Measurements from ENCODE around the gene IVD.

IVD gene

DNA sequence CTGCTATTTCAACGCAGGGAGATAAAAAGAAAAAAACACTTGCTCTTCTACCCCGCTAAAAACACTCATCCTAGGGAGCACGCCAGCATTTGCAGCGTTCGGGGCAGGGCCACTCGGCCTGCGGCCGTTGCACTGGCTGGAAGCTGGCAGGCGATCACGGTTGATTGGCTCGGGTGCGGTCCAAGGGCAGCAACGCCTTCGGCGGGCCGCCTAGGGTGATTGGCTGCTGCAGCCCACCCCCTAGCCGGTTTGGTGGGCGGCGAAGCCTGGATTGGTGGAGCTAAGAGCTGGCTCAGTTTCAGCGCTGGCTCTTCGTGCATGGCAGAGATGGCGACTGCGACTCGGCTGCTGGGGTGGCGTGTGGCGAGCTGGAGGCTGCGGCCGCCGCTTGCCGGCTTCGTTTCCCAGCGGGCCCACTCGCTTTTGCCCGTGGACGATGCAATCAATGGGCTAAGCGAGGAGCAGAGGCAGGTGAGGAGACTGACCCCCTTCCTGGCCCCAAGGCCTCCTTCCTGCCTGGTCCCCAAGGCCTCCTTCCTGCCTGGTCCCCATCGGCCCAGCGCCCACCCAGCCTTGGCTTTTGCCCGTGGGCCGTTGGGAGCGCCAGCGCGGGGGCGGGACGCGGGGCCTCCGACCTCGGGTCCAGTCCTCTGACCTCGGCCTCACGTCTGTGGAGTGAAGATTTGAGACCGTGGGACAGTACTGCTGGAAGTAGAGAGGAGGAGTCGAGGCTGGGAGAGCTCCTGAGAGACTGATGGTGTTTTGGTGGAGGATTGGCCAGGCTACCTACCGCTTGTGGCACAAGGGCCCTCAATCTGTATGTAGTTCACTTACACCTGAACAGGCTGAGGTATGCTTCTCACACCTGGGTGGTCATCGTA lies at the start of gene IVD:
IVD (plus strand) TSS at position 295 of the 881 bp plus-strand sequence; CDS start at position 328, 33 bp downstream.
- peak; percentile 100 for DNase-seq (ENCODE audit: low spot score)

DNA sequence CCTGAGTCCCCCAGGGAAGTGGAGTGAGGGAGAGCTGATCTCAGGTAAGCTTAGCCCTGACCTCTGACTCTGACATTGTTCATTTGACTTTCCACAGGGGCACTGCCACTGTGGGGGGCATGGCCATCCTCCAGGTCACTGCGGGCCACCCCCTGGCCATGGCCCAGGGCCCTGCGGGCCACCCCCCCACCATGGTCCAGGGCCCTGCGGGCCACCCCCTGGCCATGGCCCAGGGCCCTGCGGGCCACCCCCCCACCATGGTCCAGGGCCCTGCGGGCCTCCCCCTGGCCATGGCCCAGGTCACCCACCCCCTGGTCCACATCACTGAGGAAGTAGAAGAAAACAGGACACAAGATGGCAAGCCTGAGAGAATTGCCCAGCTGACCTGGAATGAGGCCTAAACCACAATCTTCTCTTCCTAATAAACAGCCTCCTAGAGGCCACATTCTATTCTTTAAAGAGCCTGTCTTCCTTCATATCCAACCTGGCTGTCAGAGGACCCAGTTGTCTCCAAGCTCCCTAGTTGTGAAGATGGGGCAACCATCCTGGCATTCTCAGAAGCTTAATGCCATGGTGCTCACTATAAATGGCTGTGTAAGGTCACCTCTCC lies 49.5 kb upstream of the IVD start:
- DNase-seq (ENCODE audit: low spot score): no peak

DNA sequence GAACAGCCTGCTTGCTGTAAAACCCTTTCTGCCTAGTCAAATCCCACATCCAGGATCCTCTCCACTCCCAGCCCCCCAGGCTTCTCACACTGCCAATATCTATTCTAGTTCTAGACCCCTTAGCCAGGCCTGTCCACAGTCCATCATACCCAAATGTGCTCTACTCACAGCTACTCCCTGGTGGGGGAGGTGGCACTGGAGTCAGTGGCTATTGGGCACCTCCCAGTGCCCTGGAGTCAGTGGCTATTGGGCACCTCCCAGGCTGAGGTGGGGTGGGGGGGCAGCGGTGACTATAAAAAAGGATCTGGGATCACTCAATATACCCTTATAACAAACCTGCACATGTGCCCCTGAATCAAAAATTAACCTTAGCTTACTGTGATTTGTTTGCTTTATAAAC lies 48.3 kb upstream of the IVD start:
- DNase-seq (ENCODE audit: low spot score): no peak

DNA sequence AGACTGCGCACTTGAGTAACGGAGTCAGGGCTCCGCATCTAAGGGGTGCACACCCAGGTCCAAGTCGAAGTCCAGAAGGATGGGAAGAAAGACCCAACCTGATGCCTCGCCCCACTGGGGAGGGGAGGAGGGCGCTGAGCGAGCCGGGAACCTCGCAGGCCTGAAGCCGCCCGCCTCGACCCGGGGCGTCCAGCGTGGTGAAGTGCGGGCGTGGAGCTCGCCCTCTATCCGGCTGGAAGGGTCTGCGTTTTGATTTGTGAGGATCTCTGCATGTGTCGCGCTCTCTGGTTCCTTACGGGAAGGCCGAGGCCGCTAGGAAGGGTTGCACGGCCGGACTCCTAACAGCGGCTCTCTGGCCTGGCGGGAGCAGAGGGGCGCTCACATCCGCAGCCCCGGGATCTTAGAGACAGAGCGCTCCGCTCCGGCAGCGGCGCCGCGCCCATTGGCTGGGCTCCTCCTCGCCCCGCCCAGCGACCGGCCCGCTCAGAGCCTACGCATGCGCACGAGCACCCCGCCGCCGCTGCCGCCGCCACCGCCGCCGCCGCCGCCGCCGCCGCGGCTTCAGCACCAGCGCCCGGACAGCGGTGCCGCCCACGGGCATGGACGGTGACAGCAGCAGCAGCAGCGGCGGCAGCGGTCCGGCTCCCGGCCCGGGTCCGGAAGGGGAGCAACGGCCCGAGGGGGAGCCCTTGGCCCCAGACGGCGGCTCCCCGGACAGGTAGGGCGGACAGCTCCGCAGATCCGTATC lies 47.7 kb upstream of the IVD start, which contains the start of gene DISP2:
DISP2 (plus strand) TSS at position 497 of the 748 bp plus-strand sequence; CDS start at position 600, 103 bp downstream.
- peak; percentile 99 for DNase-seq (ENCODE audit: low spot score)

DNA sequence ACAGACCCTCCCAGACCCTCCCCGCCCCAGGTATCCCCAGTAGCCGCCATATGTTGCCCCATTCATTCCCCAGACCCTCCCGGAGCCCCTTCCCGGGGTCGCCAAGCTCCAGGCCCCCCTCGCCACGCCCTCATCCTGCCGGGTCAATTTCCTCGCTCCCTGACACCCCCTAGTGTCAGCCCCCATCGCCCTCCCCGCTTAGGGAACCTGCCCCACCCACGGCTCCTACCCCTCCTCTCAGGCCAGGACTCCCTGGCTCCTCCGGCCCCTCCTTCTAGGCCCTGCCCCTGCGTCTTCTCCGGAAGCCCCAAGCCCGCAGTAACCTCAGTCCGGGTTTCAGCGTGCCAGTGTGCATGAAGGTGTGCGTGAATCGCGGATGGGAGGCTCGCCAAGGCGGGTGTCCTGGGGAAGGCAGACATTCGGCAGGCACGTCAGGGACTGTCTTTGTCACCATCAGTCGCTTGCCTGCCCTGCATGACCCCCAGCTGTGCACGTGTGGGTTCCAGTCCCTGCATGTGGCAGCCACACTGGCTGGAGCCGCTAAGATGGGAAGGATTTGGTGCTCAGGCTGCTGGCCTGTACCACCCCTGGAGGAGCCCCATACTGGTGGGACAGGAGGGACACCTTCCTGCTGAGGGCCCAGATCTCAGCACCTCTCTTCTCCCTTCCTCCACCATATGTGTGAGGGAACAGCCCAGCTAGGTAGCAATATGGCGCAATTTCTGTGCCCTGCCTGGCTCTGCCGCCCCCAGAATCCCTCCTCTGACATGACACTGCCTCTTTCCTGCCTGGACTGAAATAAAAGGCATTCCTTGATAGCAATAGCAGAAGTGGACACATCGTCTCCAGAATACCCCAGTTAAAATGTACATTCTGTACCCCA lies 46.9 kb upstream of the IVD start:
- no peak for DNase-seq (ENCODE audit: low spot score)

DNA sequence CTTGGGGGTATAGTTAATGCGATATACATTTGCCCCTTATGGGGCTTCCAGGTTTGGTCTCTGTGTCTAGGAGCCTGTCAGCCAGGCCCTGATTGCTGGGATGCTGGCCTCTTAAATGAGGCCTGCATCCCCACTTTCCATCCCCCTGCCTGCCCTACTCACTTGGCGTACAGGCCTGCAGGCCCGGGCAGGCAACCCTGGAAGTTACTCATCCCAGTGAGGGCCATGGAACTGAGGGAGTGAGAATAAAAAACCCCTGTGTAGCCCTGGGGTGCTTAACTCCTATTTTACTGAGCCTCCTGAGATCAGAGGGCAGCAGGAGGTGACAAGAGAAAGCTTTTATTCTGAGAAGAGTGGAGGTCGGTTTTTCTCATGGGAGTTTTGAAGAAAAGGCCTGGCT lies 45.6 kb upstream of the IVD start:
- no peak for DNase-seq (ENCODE audit: low spot score)

DNA sequence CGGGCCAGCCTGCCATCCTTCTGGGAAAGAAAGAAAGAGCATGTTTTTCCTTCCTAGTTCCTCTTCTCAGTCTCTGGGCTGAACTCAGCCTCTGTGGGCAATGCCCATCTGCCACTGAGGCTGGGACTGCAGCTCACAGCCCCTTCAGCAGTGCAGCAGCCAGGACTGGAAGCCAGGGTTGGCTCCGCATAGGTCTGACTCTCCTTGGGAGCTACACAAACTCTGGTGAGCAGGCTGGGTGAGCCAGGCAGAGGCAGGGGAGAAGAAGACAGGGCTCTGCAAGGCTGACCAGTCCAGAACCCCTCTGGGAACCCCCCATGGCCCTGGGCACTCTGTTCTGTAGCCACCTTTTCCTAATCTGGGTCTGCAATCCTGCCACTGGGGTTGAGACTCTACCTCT lies 44.0 kb upstream of the IVD start:
- no peak for DNase-seq (ENCODE audit: low spot score)

DNA sequence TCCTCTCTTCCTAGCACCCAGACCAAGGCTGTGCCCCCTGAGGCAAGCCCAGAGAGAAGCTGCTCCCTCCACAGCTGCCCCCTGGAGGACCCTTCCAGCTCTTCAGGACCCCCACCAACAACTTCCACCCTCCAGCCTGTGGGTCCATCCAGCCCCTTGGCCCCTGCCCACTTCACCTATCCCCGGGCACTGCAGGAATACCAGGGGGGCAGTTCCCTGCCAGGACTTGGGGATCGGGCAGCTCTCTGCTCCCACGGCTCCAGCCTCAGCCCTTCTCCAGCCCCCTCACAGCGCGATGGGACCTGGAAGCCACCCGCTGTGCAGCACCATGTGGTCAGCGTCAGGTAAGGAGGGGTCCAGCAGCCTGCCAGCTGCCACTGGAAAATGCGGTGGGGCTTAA lies 42.0 kb upstream of the IVD start:
- no peak for DNase-seq (ENCODE audit: low spot score)

DNA sequence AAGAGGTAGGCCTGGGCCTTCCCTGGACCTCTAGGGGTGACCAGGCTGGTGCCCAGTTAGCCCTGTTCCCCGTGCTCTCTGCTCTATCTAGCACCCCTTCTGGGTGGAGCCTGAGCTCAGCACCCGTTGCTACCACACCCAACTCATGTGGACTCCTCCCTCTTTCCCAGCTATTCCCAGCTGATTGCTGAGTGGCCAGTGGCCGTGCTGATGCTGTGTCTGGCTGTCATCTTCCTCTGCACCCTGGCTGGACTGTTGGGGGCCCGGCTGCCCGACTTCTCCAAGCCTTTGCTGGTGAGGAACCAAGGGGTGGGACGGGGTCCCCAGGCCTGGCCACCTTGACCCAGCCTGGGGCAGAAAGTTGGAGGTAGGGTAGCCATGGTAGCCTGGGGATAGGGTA lies 41.3 kb upstream of the IVD start:
- DNase-seq (ENCODE audit: low spot score): no peak

DNA sequence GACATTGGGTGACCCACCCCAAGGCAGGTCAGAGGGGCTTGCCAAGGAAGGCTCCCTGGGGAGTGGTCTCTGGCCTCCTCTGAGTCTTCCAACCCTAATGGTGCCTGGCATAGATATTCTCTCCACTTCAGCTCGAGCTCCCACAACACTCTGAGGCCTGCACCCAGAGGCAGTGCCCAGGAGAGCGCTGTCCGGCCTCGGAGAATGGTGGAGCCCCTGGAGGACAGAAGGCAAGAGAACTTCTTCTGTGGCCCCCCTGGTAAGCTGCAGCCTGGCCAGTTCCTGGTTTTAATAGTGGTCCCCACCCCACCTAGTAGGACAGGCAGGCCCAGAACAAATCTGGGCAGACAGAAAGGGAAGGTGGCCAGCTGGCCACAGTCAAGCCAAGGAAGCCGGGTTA lies 40.6 kb upstream of the IVD start:
- DNase-seq (ENCODE audit: low spot score): no peak

DNA sequence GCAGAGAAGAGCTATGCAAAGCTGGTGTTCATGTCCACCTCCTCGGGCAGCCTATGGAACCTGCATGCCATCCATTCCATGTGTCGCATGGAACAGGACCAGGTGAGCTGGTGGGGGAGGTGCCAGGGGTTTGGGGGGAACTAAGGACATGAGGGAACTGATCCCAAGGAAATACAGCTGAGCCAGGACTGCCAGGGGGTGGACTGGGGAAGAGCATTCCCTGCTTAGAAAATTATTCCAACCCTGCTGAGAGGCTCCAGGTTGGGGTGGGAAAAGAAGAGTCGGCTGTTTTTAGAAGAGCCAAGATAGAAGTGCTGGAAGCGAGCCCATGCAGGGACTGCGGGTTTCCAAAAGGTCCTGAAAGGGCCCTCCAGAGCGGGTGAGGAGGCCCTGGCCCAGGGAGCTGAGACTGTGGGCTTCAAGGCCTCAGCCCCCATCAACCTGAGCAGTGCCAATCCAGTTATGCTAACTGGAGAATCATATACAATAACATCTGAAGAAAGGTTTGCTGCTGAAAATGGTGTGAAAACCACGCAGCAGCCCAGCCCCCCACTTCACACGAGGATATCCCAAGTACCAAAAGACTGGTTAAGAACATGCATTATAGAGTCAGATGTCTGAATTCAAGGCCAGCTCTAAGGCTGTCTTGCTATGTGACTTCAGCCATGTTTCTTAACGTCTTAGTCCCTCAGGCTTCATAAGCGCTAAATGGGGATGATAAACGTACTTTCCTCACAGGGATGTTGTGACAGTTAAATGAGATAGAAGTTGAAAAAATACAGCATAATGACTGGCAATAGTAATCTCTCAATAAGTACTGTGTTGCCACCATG lies 39.8 kb upstream of the IVD start:
- DNase-seq (ENCODE audit: low spot score): no peak

DNA sequence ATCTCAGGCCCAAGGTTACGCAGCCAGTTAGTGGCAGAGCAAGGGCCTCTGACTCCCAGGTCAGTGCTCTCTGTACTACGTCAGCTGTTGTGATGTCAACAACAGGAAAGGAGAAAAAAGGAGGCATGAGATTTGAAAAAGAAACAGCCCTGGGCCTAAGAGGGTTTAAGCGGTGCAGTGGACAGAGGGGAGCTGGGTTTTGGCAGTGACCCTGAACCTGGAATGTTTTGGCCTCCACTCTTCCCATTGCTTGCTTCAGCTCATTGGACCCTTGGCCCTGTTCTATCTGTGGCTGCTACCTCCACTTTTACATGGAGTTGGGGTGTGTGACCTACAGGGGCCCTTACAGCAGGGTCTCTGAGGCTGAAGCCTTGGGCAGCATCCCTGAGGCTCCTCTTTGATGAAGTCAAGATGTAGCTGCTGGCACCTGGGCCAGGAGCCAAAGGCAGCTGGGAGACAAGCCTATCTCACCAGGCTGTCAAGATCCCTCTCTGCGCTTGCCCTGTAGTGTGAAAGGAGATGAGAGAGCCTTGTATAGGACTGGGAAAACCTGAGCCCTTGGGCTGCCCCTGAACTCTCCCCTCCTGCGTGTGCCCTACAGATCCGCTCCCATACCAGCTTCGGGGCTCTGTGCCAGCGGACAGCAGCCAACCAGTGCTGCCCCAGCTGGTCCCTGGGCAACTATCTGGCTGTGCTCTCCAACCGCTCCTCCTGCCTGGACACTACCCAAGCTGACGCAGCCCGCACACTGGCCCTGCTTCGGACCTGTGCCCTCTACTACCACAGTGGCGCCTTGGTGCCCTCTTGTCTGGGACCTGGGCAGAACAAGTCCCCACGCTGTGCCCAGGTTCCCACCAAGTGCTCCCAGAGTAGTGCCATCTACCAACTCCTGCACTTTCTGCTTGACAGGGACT lies 38.9 kb upstream of the IVD start:
- DNase-seq (ENCODE audit: low spot score): no peak

DNA sequence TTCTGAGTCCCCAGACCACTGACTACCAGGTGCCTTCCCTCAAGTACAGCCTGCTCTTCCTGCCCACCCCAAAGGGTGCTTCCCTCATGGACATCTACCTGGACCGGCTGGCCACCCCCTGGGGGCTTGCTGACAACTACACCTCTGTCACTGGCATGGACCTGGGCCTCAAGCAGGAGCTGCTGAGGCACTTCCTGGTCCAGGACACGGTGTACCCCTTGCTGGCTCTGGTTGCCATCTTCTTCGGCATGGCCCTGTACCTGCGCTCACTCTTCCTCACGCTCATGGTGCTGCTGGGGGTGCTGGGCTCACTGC lies 38.3 kb upstream of the IVD start:
- DNase-seq (ENCODE audit: low spot score): no peak

DNA sequence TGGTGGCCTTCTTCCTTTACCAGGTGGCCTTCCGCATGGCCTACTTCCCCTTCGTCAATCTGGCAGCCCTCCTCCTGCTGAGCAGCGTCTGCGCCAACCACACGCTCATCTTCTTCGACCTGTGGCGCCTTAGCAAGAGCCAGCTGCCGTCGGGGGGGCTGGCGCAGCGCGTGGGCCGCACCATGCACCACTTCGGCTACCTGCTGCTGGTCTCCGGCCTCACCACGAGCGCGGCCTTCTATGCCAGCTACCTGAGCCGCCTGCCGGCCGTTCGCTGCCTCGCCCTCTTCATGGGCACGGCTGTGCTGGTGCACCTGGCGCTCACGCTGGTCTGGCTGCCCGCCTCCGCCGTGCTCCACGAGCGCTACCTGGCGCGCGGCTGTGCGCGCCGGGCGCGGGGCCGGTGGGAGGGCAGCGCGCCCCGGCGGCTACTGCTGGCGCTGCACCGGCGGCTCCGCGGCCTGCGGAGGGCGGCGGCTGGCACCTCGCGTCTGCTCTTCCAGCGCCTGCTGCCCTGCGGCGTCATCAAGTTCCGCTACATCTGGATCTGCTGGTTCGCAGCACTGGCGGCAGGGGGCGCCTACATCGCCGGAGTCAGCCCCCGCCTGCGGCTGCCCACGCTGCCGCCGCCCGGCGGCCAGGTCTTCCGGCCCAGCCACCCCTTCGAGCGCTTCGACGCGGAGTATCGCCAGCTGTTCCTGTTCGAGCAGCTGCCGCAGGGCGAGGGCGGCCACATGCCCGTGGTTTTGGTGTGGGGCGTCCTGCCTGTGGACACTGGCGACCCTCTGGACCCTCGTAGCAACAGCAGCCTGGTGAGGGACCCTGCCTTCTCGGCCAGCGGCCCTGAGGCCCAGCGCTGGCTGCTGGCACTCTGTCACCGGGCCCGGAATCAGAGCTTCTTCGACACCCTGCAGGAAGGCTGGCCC lies 37.6 kb upstream of the IVD start:
- DNase-seq (ENCODE audit: low spot score): peak; percentile 94

DNA sequence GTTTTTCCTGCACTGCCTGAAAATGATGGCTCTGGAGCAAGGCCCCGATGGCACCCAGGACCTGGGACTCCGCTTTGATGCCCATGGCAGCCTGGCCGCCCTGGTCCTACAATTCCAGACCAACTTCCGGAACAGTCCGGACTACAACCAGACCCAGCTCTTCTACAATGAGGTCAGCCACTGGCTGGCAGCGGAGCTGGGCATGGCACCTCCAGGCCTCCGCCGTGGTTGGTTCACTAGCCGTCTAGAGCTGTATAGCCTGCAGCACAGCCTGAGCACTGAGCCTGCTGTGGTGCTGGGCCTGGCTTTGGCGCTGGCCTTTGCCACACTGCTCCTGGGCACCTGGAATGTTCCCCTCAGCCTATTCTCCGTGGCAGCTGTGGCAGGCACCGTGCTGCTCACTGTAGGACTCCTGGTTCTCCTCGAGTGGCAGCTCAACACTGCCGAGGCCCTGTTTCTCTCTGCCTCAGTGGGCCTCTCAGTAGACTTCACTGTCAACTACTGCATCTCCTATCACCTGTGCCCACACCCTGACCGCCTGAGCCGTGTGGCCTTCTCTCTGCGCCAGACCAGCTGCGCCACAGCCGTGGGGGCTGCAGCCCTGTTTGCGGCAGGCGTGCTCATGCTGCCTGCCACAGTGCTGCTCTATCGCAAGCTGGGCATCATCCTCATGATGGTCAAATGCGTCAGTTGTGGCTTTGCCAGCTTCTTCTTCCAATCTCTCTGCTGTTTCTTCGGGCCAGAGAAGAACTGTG lies 36.7 kb upstream of the IVD start:
- no peak for DNase-seq (ENCODE audit: low spot score)

DNA sequence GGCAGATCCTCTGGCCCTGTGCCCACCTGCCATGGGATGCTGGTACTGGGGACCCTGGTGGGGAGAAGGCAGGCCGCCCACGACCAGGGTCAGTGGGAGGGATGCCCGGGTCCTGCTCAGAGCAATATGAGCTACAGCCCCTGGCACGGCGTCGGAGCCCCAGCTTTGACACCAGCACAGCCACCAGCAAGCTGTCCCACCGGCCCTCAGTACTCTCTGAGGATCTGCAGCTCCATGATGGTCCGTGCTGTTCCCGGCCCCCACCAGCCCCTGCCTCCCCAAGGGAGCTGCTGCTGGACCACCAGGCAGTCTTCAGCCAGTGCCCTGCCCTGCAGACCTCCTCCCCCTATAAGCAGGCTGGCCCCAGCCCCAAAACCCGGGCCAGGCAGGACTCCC lies 36.1 kb upstream of the IVD start:
- DNase-seq (ENCODE audit: low spot score): no peak

DNA sequence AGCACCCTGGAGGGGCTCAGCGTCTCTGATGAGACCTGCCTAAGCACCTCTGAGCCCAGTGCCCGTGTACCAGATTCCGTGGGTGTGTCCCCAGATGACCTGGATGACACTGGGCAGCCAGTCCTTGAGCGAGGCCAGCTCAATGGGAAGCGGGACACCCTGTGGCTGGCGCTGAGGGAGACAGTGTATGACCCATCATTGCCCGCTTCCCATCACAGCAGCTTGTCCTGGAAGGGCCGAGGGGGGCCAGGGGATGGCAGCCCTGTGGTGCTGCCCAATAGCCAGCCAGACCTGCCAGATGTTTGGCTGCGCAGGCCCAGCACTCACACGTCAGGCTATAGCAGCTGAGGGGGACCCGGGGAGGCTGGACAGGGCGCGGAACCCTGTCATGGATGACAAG lies 35.6 kb upstream of the IVD start:
- no peak for DNase-seq (ENCODE audit: low spot score)

DNA sequence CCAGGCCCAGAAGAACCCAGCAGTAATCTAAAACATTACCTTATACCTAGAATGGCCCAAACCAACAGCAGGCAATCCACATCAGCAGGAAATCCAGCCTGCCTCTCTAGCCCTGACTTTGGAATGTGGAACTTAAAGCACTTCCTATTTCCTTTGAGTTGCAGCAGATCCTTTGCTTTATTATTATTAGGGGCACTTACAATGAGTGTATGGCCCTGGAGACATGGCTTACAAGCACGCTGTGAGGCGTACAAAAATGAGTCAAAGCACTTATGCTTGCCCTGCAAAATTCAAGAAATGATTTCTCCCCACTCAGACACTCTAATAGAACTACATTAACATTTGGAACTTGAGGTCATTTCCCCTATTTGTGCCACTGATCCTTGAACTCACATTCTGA lies 32.6 kb upstream of the IVD start:
- no peak for DNase-seq (ENCODE audit: low spot score)

Data from AG08396 (cell line).